Stimulated activated CD4-positive, alpha-beta T cell treated with anti-CD3 and anti-CD28 coated beads, TNF-alpha, amount 100 ng/mL, for 4 hours (primary cell): ENCODE measurements around the gene STX18.

Experiments
- DNase-seq, 3 experiments: peaks; one replicate each; pipeline ENCODE4 v3.0.0-alpha.2; 2020; ENCODE audit warnings: low read depth in 3 of 3

STX18 gene

GRCh38 chr4:4401036-4401435, 140.8 kb downstream of the STX18 start:
- no peak for DNase-seq

DNA sequence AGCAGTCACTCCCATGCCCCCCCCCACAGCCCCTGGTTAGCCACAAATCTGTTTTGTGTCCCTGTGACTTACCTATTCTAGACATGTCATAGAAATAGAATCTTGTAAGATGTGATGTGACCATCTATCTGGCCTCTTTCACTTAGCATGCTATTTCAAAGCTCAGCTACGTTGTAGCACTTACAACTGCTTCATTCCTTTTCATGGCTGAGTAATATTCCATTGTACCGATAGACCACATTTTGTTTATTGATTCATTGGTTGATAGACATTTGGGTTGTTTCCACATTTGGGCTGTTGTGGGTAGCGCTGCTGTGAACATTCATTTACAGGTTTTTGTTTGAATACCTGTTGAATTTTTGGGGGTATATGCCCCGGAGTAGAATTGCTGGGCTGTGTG, 143.4 kb downstream of the STX18 start:
- no peak for DNase-seq

GRCh38 chr4:4397441-4397819, 144.4 kb downstream of the STX18 start:
- no peak for DNase-seq

DNA sequence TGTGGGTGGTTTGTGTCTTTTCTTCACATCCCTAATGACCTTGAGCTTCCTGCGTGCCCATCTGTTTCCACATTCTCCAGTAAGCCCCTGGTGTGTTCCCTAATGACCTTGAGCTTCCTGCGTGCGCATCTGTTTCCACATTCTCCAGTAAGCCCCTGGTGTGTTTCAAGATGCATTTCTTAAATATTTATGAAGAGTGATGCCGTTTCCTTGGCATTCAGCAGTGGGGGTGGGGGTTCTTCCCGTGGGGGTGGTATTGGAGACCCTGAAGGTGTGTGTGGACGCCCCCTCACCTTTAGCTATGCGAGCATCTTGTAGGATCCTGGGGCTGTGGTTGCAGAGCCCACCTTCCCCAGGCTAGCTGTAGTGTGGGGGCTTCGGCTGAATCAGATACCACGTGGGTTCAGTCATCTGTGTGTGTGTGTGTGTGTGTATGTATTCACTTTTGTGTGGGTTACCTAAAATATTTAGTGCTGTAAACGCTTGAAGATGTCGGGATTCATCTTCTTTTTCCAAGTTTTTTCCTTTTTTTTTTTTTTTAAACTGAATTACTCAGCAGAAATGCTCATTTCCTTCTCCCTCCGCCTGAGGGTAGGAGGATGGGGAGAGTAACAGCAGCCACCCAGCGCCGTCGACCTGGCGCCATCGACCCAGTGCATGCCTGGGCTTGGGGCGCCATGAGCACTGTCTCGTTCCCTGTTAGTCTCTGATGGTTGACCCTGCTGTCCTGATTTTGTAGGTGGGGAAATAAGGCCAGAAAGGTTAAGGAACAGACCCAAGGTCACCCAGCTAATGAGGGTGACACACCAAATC, 145.0 kb downstream of the STX18 start:
- no peak for DNase-seq

DNA sequence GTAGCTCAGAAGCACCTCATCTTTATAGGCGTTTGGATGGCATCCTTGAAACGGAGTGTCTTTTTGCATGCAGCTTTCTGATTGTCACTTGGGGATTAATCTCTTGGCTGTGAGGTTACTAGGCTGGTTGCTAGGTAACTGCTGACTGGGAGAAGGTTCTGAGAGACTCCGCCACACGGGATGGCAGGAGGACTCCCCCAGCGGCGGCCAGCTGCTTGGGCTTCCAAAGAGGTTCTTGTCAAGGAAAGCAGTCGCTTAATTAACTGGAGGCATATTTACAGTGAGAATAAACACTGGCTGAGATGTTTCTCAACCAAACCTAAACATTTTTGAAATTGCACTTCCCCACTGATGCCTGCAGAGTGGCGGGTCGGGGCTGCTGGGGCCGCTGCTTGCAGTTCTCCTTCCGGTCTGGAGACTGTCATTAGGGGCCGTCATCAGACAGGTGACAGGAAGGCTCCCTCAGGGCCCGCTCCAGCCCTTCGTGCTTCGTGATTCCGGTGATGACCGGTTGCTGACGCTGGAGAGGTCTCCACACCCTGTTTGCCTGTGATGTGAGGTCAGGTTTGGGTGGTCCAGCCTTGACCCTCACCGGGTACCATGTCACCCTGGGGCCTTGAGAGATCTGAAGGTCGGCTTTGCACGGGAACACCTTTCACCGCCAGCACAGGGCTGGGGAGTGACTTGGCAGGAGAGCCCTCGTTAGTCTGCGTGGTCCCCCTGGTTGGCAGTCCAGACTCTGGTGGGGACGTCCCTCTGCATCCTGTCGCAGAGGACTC, 145.8 kb downstream of the STX18 start:
- no peak for DNase-seq

- DNase-seq = no peak
These were observed 146.5 kb downstream of the STX18 start for GRCh38 chr4:4395371-4395770.

DNA sequence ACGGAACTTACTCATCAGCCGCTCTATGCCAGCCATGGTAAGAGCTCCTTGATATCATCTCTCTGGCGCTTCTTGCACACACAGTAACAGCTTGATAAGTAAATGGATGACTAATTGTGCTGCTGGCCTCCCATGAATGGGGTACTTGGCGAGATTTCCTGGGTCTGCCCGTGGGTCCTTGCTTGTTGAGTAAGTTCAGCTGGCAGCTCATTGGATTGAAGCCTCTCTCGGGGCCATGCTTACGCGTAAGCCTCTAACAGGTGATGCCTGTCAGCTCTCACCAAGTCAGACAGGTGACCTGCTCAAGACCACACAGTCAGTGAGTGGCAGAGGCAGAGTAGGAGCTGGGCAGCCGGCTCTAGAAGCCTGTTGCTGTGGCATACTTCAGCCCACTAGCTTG, 147.2 kb downstream of the STX18 start:
- no peak for DNase-seq

- no peak for DNase-seq
These were observed 149.2 kb downstream of the STX18 start for GRCh38 chr4:4392501-4393183.

- no peak for DNase-seq
These were observed 150.0 kb downstream of the STX18 start for GRCh38 chr4:4391866-4392265.

DNA sequence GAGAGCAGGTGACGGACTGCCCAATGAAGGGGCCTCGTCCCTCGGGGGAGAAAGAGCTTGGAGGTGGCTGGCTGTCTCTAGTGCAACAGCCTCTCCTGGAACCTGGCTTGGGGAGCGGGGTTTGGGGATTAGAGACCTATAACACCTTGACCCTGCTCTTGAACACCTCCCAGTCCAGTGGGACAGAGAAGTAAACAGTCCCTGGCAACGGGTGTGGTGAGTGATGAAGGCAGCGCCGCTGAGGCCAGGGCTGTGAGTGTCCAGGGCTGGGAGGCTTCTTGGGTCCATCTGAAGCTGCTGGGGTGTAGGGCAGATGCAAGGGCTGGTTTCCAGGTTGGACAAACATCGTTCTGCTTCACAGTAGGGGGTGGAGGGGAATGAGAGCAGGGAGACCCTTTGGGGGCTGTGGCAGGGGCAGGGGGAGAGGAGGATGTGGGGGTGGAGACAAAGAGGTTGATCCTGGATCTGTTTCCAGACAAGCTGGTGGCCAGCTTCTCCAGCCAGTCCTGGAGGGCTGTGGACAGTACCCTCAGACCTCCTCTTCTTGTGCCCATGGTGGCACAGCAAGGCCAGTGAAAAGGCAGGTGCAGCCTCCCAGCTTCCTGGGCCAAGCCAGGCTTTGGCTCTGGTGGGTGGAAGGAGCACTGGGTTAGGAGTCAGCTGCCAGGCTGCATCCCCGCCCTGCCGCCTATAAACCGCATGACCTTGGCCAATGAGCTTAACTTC, 151.2 kb downstream of the STX18 start:
- DNase-seq = no peak

- no peak for DNase-seq
These were observed 151.8 kb downstream of the STX18 start for GRCh38 chr4:4390046-4390445.

GRCh38 chr4:4388836-4389575, 152.8 kb downstream of the STX18 start:
- DNase-seq = no peak

GRCh38 chr4:4388311-4388790, 153.5 kb downstream of the STX18 start:
- no peak for DNase-seq

DNA sequence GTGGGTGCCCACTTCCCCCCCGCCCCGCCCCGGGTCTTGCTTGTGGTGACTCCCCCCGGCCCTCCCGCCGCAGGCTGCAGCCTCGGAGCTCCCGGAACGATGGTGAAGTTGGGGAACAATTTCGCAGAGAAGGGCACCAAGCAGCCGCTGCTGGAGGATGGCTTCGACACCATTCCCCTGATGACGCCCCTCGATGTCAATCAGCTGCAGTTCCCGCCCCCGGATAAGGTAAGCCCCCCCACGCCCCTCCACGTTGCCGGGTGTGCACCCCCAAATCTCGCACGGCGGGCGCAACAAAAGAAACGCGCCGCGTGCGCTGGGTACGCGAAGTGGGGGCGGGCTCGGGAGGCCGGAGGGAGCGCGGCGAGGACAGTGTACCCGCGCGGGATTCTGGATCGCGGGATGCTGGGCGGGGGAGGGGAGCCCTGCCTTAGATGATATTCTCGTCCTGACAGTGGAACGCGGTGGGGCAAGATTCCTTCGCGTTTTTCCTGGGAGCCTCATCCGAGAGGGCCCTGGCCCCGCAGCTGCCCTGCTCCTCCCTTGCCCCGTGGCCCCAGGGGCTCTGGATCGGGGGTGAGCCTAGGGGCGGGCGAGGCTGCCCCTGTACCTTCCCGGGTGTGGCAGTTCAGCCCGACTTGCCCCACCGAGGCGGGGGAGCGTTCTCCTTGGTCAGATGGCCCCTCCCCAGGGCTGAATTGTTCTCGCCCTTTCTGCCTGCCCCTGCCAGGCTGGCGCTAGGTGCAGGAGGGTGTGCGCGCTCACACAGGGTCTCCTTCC, 154.1 kb downstream of the STX18 start:
- DNase-seq = no peak

GRCh38 chr4:4386736-4387392, 155.0 kb downstream of the STX18 start, which contains the start of gene NSG1:
NSG1 (plus strand) TSS chr4:4387102; CDS start chr4:4387630, 528 bp downstream.
- peak in 1 of 3 experiments; percentile 13 for DNase-seq

DNA sequence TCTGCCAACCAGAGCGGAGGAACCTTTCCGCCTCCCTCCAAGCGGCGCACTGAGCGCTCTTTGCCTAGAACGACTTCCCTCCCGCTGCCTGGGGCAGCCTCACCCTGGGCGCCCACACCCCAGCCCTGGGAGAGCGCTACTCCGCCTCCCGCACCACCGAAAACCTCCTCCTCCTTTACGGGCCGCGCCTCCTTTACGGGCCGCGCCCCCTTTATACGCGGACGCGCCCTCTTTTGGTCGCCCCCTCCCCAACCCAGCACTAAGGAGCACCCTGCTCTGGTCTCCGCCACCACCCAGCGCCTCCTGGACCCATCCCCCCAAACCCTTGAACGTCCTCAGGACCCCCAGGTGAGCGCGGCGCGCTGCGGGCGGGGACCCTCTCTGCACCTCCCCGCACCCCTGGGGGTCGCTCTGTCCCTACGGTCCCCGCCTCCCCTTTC, 155.5 kb downstream of the STX18 start:
- peak in 1 of 3 experiments; percentile 11 for DNase-seq

DNA sequence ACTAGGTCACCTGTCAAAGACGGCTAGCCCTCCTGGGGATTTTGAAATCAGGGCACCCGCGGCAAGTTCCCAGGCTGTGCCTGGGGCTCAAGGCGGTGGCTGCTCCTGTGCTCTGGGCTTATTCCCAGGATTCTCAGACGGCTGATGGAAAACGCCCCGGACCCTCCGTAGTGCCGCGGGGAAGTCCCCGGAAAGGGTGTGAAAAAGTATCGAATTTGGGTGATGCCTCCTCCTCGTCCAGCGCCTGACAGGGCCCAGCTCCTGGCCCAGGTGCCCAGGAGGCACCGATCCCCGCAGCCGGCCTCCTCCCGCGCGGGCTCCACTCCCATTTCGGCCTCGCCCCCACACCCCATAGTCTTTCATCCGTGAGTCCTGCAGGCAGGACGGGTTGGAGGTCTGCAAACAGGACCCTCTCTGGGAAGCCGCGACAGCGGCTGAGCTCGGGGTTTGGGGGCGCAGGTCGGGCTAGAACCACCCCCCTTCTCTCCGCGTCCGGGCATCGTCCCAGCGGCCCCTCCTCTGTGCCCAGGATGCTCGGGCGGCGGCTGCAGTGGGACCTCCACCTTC, 156.0 kb downstream of the STX18 start:
- no peak for DNase-seq

- DNase-seq = no peak
These were observed 157.0 kb downstream of the STX18 start for GRCh38 chr4:4384837-4385236.

GRCh38 chr4:4383085-4383484, 158.8 kb downstream of the STX18 start:
- DNase-seq = no peak
